ENCODE measurements around the gene SLC6A13. TPM values are rescaled to one million over a fixed set of nuclear protein-coding genes. Genes with fewer than 3 reads are reported as not detected.
"Not testable (repeated sequence)": the region's sequence is repeated elsewhere in the genome, so short reads cannot be mapped to it uniquely, and the experiment has no call there.

The SLC6A13 gene
- not detected in 2 replicates for total RNA-seq

DNA sequence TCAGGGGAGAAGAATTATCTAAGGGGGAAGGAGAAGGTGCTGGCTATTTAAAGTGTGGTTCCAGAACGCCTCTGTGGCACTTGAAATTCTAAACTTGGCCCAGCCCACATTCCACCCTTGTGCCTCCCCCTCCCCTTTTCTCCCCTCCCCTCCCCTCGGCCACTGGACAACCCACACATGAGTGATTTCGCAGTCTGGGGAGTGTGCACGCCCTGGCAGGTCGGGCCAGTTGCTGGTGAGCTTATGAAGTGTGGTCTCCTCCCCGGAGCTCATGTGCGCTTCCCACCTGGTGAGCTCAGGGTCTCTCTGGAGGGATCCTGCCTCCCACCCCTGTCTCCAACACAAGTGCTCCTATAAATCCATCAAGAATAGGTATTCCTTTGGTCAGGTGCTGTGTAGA is at the start of gene SLC6A13:
Gene SLC6A13, minus strand, starts transcription at position 20 of the 400 bp plus-strand sequence. CDS start 2,784 bp downstream, outside the sequence.
- no peak for DNase-seq (ENCODE audit: low read depth in 2 of 2)

DNA sequence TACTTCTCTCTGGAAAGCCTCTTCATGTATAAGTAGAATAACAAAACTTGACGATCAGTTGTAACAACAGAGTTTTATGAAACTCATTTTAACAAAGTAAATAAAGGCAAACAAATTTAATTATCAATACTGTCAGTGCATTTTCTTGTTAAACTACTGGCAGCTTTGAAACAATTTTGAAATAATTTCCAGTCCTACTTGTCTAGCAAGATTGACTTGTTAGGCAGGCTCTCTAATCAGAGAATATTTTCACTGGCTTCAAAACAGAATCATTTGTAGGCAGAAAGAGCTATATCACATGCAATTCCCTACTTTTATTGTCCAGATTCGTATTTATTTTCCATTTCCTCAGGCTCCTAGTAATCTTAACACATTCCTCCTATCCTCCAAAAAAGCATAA is 45.9 kb upstream of the SLC6A13 start:
- no peak for DNase-seq (ENCODE audit: low read depth in 2 of 2)

DNA sequence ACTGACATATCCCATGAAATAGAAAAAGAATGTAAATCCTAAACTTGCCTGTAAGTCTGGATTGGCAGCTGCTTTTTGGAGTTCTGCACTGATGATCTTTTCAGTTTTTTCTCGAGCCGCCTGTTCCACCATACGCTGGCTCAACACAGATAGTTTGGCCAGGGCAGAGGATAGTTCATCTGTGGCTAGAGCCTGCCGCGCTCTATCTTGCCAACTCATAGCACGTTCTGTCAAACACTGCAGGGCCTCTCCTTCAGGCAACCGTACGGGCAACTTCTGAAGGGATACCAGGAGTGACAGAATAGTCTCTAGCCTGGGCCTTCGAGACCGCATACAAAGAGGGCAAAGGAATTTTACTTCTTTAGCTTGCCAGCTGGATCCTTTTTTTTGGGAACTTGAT is 44.8 kb upstream of the SLC6A13 start:
- no peak for DNase-seq (ENCODE audit: low read depth in 2 of 2)

DNA sequence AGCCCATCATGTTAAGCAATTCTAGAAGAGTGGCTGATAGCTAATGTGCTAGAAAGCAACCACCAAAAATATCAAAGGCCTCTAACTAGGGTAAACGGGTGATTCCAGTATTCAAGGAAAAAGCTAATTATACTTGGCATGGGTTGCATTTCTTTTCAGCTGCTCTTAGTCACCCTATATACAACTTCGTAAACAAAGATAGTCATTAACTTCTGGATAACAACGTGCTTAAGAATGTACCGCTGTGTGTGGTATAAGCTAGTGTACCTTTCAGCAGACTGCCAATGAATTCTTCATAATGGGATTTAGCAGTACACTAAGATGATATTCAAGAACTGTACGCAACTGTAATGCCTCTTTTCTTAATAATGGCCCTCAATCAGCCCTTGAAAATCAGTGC is 42.2 kb upstream of the SLC6A13 start:
- peak in 1 of 2 donors; percentile 21 for DNase-seq (ENCODE audit: low read depth in 2 of 2)

DNA sequence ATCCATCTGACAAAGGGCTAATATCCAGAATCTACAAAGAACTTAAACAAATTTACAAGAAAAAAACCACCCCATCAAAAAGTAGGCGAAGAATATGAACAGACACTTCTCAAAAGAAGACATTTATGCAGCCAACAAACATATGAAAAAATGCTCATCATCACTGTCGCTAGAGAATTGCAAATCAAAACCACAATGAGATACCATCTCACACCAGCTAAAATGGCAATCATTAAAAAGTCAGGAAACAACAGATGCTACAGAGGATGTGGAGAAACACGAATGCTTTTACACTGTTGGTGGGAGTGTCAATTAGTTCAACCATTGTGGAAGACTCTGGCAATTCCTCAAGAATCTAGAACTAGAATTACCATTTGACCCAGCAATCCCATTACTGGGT is 40.1 kb upstream of the SLC6A13 start:
- DNase-seq (ENCODE audit: low read depth in 2 of 2) = not testable (repeated sequence)

GRCh38 chr12:300166-300565 is 37.5 kb upstream of the SLC6A13 start:
- not testable (repeated sequence) for DNase-seq (ENCODE audit: low read depth in 2 of 2)

GRCh38 chr12:299511-299910 is 36.9 kb upstream of the SLC6A13 start:
- not testable (repeated sequence) for DNase-seq (ENCODE audit: low read depth in 2 of 2)

GRCh38 chr12:298059-298458 is 35.4 kb upstream of the SLC6A13 start:
- DNase-seq (ENCODE audit: low read depth in 2 of 2) = not testable (repeated sequence)

- no peak for DNase-seq (ENCODE audit: low read depth in 2 of 2)
Measured at GRCh38 chr12:295132-295531, 32.5 kb upstream of the SLC6A13 start.

DNA sequence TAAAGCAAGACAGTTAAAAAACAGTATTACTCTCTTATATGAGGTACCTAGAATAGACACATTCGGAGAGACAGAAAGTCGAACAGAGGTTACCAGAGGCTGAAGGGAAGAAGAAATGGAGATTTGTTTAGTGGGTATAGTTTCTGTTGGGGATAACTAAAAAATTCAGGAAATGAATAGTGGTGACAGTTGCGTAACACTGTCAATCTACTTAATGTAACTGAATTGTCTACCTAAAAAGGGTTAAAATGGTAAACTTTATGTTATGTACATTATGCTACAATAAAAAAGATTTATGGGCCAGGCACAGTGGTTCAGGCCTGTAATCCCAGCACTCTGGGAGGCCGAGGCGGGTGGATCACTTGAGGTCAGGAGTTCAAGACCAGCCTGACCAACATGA is 30.6 kb upstream of the SLC6A13 start:
- DNase-seq (ENCODE audit: low read depth in 2 of 2) = no peak

- DNase-seq (ENCODE audit: low read depth in 2 of 2) = no peak
Measured at GRCh38 chr12:292186-292585, 29.6 kb upstream of the SLC6A13 start.

- DNase-seq (ENCODE audit: low read depth in 2 of 2) = no peak
Measured at GRCh38 chr12:291153-291723, 28.6 kb upstream of the SLC6A13 start.

DNA sequence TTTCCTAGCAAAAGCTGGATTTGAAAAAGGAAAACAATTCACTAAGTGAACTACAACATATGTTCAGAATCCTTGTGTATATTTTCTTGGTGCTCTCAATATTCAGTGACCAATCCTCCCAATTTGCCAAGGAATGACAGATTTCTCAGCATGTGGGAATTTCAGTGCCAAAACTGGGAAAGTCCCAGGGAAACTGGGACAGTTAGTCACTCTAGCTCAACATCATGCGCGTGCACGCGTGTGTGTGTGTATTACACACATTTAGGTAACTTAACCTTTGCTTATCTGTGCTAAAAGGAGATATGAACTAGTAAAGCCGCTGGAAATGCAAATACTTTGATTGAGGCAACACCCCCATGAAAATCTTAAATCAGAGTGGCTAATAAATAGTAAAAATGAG is 26.1 kb upstream of the SLC6A13 start:
- DNase-seq (ENCODE audit: low read depth in 2 of 2) = peak; percentile 10 to 49

DNA sequence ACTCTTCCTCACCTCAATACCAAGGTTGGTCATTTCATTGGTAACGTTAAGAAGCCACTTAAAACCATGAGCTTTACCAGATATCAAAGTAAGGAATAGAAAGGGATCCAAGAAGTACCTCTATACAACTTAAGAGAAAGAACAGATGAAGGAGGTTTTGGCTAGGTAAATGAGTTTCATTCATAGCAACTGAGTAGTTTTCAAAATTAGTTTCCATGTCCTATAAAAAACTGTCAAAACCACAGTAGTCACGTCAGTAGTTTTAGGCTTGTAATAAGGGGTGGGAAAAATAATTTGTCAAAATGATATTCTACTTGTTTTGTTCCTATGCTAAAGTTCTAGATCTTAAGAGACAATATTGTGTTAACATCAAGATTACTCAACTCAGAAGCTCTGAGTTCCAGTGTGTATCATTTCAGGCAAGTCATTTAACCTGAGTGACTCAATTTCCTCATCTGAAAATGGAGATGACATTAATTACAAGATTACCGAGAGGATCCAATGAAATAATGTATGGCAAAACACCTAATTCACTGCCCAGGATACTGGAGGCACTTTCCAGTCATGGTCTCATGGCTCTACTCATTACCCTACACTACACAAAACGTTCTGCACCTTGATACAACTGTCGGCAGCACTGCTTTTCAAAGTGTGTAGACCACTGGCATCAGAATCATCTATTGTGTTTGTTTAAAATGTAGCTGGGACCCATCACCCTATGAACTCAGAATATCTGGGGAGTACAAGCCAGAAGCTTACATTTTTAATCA is 24.1 kb upstream of the SLC6A13 start:
- DNase-seq (ENCODE audit: low read depth in 2 of 2) = no peak

- no peak for DNase-seq (ENCODE audit: low read depth in 2 of 2)
Measured at GRCh38 chr12:278046-278445, 15.4 kb upstream of the SLC6A13 start.

DNA sequence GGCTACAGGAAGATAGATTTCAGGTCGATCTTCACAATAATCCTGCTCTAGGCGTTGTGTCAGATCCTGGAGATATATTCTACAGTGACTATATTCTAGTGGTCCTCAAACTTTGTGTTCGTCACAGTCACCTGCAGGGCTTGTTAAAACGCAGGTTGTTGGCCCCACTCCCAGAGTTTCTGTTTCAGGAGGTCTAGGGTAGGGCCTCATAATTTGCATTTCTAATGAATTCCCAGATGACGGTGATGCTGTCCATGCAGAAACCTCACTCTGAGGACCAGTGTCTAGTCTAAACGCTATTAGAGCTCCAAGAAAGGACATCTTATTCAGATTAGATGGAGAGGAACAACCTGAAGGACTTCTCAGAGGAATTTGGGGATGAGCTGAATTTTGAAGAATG is 13.2 kb upstream of the SLC6A13 start:
- DNase-seq (ENCODE audit: low read depth in 2 of 2) = no peak

DNA sequence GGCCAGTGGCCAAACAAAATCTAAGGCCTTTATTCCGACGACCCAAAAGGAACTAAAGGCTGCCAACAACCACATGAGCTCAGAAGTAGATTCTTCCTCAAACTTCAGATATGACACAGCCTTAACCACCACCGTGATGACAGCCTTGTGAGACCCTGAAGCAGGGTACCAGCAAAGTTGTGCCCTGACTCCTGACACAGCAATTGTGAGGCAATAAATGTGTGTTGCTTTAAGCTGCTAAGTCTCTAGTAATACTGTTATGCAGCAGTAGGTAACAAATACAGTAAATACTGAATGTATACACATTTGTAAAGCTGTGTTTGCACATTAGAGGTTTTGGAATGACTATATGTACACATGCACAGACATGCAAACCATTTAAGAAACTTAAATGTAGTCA is 10.7 kb upstream of the SLC6A13 start:
- no peak for DNase-seq (ENCODE audit: low read depth in 2 of 2)

DNA sequence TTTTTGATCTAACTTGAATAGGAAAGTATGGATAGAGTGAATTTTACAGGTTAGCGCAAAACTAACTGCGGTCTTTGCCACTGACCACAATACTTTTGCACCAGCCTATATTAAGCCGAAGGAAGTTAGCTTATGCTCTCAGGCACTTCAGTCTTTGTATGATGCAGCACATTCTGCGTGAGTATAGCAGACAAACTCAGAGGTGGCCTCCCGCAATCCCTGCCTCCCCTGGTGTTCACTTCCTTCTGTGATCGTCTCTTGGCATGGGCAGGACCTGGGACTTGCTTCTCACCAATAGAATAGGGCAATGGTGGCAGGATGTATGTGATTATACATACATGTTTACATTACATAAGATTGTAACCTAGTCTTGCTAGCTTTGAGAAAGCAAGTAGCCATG is 10.3 kb upstream of the SLC6A13 start:
- no peak for DNase-seq (ENCODE audit: low read depth in 2 of 2)

DNA sequence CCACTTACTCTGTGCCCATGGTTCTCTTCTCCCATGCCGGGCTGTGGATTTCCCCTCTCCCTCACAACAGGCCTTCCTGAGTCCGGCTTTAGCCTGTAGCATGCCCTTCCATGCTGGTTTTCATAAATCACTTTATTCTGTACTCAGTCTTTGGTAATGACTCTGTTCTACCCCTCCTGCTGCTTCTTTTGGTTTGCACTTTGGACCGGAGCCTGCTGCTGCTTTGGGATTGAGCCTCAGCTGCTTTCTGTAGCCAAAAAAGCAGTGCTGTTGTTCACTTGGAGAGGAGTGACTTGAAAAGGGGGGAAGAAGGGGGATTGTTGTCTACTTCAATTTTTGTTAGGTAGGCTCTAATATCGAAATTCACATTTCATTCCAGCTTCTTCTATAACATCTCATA is 8.5 kb upstream of the SLC6A13 start:
- DNase-seq (ENCODE audit: low read depth in 2 of 2) = no peak

GRCh38 chr12:269191-269590 is 6.6 kb upstream of the SLC6A13 start:
- DNase-seq (ENCODE audit: low read depth in 2 of 2) = no peak

- DNase-seq (ENCODE audit: low read depth in 2 of 2) = no peak
Measured at GRCh38 chr12:268483-268840, 5.8 kb upstream of the SLC6A13 start.

DNA sequence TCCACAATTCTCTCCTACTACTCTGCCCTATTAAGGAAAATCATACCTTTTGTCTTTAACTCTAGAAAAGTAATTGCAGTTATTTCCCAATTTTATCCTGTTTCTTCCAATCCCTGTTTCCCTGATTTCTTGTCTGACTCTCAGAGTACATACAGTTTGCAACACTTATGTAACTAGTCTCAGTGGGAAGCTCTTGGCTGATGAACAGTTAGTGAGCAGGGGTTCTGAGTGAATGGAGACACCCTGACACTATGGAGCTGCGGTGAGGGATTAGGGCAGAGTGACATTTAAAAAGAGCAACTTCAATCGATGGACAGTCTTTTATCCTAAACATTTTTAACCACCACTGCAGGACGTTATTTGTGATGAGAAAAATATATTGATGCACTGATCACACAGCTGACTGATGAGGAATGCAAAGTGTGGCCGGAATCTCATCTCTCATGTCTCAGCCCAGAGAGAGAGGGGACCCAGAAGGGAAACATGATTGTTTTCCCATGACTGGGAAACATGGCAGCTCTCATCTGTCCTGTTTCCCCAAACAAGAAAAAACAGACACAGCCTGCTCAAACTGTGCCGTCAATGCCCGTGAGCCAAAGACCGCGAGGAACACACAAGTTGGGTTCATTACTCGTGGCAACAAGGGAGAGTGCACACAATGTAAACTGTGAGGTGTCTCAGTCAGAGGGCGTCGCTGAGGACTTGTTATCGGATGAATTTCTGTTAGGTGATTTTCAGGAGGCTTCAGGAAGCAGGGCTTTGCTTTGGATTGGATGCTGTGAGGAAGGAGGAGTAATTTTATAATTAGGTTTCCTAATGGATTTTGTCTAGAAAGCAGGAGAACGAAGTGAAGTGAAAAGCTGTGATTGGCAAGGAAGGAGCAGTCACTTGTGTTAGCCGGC is 5.2 kb upstream of the SLC6A13 start:
- DNase-seq (ENCODE audit: low read depth in 2 of 2) = peak in 1 of 2 donors; percentile 8
